Skeletal muscle tissue (tissue), 4 donors: ENCODE data around the gene CCNYL1. TPM values are rescaled to one million over a fixed set of nuclear protein-coding genes. Genes with fewer than 3 reads are reported as not detected.
A peak's percentile ranks its signal among the peaks of the same experiment; 100 is the strongest.

Experiments
- H3K27ac ChIP-seq: one replicate; pipeline ENCODE4 v1.7.0; 2013; ENCODE audit warnings: mild to moderate bottlenecking, low read depth, low read length, inconsistent platforms
- H3K27me3 ChIP-seq, 3 donors: one replicate each; pipeline ENCODE4 v1.7.0; 2013; ENCODE audit warnings: low read length in 3 of 3; ENCODE audit not compliant: control insufficient read depth in 3 of 3, insufficient read depth in 3 of 3
- H3K36me3 ChIP-seq, 3 donors: one replicate each; pipeline ENCODE4 v1.7.0; 2013; ENCODE audit warnings: low read length in 3 of 3; ENCODE audit not compliant: control insufficient read depth in 3 of 3, insufficient read depth in 3 of 3
- H3K4me1 ChIP-seq, 3 donors: one replicate each; pipeline ENCODE4 v1.7.0; 2013; ENCODE audit warnings: low read length in 3 of 3, mild to moderate bottlenecking in 3 of 3; ENCODE audit not compliant: control insufficient read depth in 3 of 3, insufficient read depth in 3 of 3
- H3K4me3 ChIP-seq, 3 donors: one replicate each; pipeline ENCODE4 v1.7.0; 2013; ENCODE audit warnings: low read length in 3 of 3
- H3K9ac ChIP-seq, 3 donors: one replicate each; pipeline ENCODE4 v1.7.0; 2013; ENCODE audit warnings: low read length in 3 of 3, mild to moderate bottlenecking in 3 of 3, moderate library complexity in 2 of 3, low read depth in 1 of 3
- H3K9me3 ChIP-seq, 3 donors: one replicate each; pipeline ENCODE4 v1.7.0; 2013; ENCODE audit warnings: low read length in 3 of 3; ENCODE audit not compliant: control insufficient read depth in 3 of 3
- total RNA-seq: library from RNA; depleted of rRNA; stranded (reverse); fragments of >200 nt; gene quantifications from one replicate; pipeline ENCODE4 v1.2.3, GENCODE V29; 2014
- donor health status: Osteomylitis.

CCNYL1 gene
- total RNA-seq, 1 donor from 2014 or later, result 6.3 TPM

DNA sequence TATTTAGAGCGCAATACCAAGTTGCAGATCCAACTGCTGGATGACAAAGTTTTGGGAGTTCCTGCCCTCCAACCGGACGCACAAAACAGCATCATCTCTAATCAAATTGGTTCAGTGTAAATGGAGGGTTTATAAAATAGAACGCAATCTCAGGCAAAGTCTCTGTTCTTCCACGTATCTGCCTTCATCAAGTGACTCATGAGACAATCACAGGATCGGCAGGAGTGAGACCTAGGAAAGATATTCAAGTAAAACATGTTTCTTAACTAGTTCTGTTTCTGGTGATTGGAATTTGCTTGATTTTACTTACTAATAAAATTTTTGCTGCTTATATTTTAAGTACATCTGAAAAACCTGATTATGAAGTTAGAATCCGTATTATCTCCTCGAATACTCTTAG is 50.7 kb downstream of the CCNYL1 start:
- H3K4me3 ChIP-seq, result no peak overlapping the region
- H3K4me1 ChIP-seq, result peaks cover 5 to 23% (median 12%) of the 10 kb centered on the region in 3 donors
- no peaks in the 10 kb centered on the region for H3K27me3 ChIP-seq
- no peak overlapping the region for H3K27ac ChIP-seq
- no peak overlapping the region for H3K9ac ChIP-seq
- H3K9me3 ChIP-seq, result no peaks in the 10 kb centered on the region
- peaks cover 2 to 8% (median 3%) of the 10 kb centered on the region in 3 donors for H3K36me3 ChIP-seq

DNA sequence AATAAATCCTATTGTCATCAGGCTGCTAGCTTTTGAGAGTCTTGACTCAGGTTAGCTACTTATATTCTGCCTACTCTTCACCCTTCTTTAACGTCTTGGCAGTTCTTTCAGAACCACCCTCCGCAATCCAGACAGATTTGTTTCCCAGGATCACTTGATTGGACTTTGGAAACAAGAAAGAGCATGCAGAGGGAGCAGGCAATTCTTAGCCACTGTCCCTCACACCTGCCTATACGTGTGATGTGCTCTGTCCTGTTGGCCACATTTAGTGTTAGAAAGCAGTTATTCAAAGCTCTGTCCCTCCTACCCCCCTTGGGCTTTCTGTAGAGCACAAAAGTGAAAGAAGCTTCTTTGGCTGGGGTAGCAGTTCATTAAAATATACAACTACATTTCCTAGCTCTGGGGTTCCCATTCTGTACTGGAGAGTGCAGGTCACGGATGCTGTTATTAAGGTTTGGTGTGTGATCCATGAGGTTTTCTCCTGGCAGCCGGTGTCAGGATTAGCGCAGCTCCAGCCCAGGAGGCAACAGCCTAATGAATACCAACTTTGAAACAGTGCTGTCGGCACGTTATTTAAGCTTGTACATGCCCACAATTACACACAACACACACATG is 52.0 kb downstream of the CCNYL1 start:
- Histone ChIP-seq H3K27ac (no peak overlapping the region), H3K9me3 (no peaks in the 10 kb centered on the region), H3K4me1 (peaks cover 15 to 36% (median 23%) of the 10 kb centered on the region in 3 donors), H3K4me3 (no peak overlapping the region), H3K9ac (no peak overlapping the region), H3K27me3 (no peaks in the 10 kb centered on the region), H3K36me3 (peaks cover 7 to 16% (median 9%) of the 10 kb centered on the region in 3 donors)

DNA sequence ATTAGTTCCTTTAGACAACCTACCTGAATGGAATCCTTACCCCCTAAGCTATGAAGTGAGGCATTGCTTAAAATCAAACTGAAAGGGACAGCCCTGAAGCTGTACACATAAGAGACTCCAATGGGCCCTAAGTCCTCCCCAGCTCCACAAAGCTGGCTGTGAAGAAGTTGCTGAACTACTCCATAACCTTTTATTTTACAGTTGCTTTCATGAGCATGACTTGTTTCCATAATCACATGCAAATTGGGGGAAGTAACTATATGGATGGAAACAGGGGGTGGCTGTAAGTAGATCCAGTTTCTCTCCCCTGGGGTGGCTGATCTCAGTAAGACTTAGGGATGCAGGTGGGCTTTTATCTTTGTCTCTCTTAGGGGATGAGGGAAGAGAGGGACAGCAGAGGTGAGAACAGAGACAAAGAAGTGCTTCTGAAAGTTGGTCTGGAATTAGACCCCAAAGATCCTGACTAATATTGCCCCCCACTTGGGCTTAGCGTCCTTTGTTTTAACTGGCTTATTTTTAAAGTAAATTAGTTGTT is 52.7 kb downstream of the CCNYL1 start:
- H3K9ac ChIP-seq, result no peak overlapping the region
- H3K27me3 ChIP-seq, result no peaks in the 10 kb centered on the region
- H3K4me3 ChIP-seq, result no peak overlapping the region
- H3K36me3 ChIP-seq, result peaks cover 7 to 16% (median 9%) of the 10 kb centered on the region in 3 donors
- no peak overlapping the region for H3K27ac ChIP-seq
- no peaks in the 10 kb centered on the region for H3K9me3 ChIP-seq
- peaks cover 22 to 42% (median 24%) of the 10 kb centered on the region in 3 donors for H3K4me1 ChIP-seq

DNA sequence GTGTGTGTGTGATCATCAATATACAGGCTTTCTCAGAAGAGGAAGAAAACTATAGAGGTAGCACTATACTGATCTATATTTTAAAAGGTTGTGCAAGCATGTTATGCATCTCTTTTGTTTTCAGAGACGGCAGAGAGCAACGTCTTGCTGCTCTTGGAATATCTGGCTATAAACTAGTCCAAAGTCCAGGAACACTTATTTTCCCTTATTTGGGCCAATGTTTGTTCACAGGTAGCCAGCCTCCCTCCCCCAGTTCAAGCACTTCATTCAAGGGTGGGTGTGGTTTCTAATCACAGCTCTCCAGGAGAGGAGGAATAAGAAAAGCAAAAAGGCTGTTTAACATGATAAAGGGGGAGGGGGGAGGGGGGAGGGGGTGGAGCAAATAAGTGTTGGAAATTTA is 54.1 kb downstream of the CCNYL1 start:
- Histone ChIP-seq H3K9me3 (no peaks in the 10 kb centered on the region), H3K4me3 (no peak overlapping the region), H3K4me1 (peaks cover 23 to 44% (median 28%) of the 10 kb centered on the region in 3 donors), H3K9ac (no peak overlapping the region), H3K36me3 (peaks cover 7 to 14% (median 9%) of the 10 kb centered on the region in 3 donors), H3K27me3 (no peaks in the 10 kb centered on the region), H3K27ac (no peak overlapping the region)

DNA sequence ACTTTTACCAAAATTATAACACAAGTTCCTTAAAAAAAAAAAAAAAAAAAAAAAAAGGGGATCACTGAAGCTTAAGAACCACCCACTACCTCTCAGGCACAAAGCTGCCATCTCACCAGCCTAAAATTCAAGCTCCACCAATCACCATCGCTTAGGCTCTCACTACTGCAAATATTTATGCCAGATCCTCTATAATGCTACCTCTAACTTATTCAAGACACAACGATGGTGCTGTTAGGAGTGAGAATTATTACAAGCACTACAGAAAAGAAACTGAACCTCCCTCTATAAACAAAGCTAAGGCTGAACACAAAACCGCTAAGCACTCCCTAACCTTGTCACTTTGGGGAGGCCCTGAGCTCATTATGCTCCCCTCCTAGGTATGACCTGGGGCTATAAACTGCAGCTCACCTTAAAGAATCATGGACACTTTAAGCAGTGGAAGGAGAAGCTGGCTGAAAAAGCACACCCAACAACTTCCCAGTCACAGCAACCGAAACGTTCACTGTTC is 54.7 kb downstream of the CCNYL1 start:
- Histone ChIP-seq H3K27me3 (no peaks in the 10 kb centered on the region), H3K27ac (no peak overlapping the region), H3K9me3 (no peaks in the 10 kb centered on the region), H3K36me3 (peaks cover 7 to 14% (median 9%) of the 10 kb centered on the region in 3 donors), H3K4me3 (no peak overlapping the region), H3K4me1 (peaks cover 27 to 48% (median 31%) of the 10 kb centered on the region in 3 donors), H3K9ac (peak overlapping the region in 1 of 3 donors; percentile 27)

DNA sequence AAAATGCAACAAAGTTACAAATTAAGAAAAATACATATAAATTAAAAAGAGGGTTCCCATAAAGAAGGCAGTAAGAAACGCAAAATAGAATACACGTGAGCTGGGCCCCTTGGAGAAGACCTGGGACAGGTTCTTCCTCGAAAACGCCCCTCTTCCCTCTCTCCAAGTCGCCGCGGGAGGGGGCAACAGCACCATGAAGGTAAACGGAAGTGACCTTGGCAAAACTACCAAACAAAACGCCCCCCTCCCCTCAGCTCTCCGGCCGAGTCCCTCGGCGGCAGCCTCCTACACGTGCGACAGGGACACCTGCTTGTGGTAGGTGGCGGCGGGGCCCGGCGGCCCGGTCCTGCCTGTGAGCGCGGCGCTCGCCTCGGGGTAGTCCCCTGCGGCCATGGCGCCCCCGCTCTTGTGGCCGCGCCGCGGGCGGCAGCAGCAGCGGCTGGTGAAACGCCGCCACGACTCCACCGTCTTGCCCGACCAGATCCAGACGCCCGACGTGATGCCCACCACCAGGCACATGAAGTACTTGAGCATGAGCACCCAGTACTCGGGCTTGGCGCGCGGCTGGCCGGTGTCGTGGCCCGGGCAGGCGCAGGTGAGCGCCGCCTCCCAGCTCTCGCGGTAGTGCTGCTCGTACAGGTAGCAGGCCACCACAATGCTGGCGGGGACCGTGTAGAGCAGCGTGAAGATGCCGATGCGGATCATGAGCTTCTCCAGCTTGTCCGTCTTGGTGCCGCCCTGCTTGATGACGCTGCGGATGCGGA is 55.4 kb downstream of the CCNYL1 start:
- Histone ChIP-seq H3K4me3 (no peak overlapping the region), H3K9me3 (no peaks in the 10 kb centered on the region), H3K27me3 (no peaks in the 10 kb centered on the region), H3K9ac (no peak overlapping the region), H3K36me3 (peaks cover 7 to 12% (median 9%) of the 10 kb centered on the region in 3 donors), H3K27ac (no peak overlapping the region), H3K4me1 (peaks cover 27 to 48% (median 31%) of the 10 kb centered on the region in 3 donors)

DNA sequence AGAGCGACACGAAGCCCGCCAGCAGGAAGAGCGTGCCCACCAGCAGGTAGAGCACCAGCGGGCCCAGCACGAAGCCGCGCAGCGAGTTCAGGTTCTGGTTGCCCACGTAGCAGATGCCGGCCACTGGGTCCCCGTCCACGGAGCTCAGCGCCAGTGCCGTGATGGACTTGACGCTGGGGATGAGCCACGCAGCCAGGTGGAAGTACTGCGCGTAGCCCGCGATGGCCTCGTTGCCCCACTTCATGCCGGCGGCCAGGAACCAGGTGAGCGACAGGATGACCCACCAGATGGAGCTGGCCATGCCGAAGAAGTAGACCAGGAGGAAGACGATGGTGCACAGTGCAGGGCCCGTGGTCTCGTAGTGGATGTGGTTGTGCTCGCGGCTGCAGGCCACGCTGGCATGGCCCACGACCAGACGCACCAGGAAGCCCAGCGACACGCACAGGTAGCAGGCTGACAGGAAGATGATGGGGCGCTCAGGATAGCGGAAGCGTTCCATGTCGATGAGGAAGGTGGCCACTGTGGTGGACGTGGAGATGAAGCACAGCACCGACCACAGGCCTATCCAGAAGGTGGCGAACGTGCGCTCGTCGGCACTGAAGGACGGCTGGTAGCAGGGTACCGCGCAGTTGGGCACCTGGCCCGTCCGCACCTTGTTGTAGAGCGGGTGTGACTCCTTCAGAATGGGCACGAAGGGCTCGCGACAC is 56.2 kb downstream of the CCNYL1 start:
- Histone ChIP-seq H3K9ac (peak overlapping the region in 2 of 3 donors; percentile 85 to 90), H3K27me3 (no peaks in the 10 kb centered on the region), H3K4me1 (peaks cover 27 to 48% (median 31%) of the 10 kb centered on the region in 3 donors), H3K4me3 (peak overlapping the region; percentile 87 to 92 (median 89)), H3K9me3 (no peaks in the 10 kb centered on the region), H3K36me3 (peaks cover 7 to 9% (median 9%) of the 10 kb centered on the region in 3 donors), H3K27ac (no peak overlapping the region)

DNA sequence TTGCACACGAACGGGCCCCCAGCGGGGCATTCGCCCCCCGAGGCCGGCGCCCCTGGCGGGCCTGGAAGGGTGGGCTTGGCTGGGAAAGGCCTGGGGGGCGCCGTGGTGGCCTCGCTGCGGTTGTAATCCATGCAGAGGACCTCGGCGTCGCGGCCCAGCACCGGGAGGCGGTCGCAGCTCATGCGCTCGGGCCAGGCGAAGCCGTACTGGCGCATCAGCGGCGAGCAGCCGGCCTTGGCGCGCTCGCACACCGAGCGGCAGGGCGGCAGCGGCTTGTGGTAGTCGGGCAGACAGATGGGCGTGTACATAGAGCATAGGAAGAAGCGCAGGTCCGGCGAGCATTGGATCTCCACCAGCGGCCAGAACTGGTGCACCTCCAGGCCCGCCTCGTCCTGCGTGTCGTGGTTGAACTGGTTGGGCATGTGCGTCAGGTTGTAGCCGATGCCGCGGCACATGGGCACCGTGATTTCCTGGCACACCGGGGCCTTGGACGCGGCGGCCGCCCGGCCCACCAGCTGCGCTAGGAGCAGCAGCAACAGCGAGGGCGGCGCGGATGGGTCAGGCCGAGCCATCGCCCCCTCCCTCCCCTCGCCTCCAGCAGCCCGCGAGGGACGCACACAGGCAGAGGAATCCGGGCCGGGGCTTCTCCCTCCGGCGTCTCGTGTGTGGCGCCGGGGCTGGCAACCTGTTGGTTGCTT is 56.9 kb downstream of the CCNYL1 start:
- Histone ChIP-seq H3K36me3 (peaks cover 7 to 9% (median 9%) of the 10 kb centered on the region in 3 donors), H3K4me1 (peaks cover 26 to 48% (median 30%) of the 10 kb centered on the region in 3 donors)

More for the DNA sequence above, 56.9 kb downstream of the CCNYL1 start:
- Histone ChIP-seq H3K4me3 (peak overlapping the region; percentile 87 to 92 (median 89)), H3K27ac (peak overlapping the region; percentile 84), H3K9me3 (no peaks in the 10 kb centered on the region), H3K27me3 (no peaks in the 10 kb centered on the region), H3K9ac (peak overlapping the region; percentile 78 to 90 (median 85))
